GM19455 (cell line): Measurements from ENCODE around the gene DENND1A.
"Not testable (repeated sequence)": the region's sequence is repeated elsewhere in the genome, so short reads cannot be mapped to it uniquely, and the experiment has no call there.

ENCODE experiments used
- ATAC-seq: cut with Tn5 transposase; IDR thresholded peaks from one replicate; pipeline ENCODE4 v1.9.1; 2021; ENCODE audit not compliant: unreplicated experiment

The DENND1A gene

GRCh38 chr9:123947326-123947725 is 17.4 kb upstream of the DENND1A start:
- ATAC-seq, result no peak

- ATAC-seq, result no peak
Measured at GRCh38 chr9:123946101-123946821, 16.3 kb upstream of the DENND1A start.

GRCh38 chr9:123945532-123945931 is 15.6 kb upstream of the DENND1A start:
- ATAC-seq, result no peak

GRCh38 chr9:123944464-123944863 is 14.5 kb upstream of the DENND1A start:
- not testable (repeated sequence) for ATAC-seq

GRCh38 chr9:123943671-123944070 is 13.7 kb upstream of the DENND1A start:
- no peak for ATAC-seq

- ATAC-seq, result no peak
Measured at GRCh38 chr9:123942542-123942941, 12.6 kb upstream of the DENND1A start.

GRCh38 chr9:123941524-123942070 is 11.7 kb upstream of the DENND1A start:
- ATAC-seq, result no peak

- no peak for ATAC-seq
Measured at GRCh38 chr9:123940721-123941523, 11.0 kb upstream of the DENND1A start.

GRCh38 chr9:123938401-123938800 is 8.5 kb upstream of the DENND1A start:
- ATAC-seq, result no peak

GRCh38 chr9:123936575-123936974 is 6.6 kb upstream of the DENND1A start:
- ATAC-seq, result not testable (repeated sequence)

- ATAC-seq, result no peak
Measured at GRCh38 chr9:123933440-123934212, 3.7 kb upstream of the DENND1A start.

GRCh38 chr9:123929177-123929869 is 603 bp downstream of the DENND1A start:
- peak; percentile 30 for ATAC-seq

- ATAC-seq, result no peak
Measured at GRCh38 chr9:123928533-123929176, 1.3 kb downstream of the DENND1A start.

GRCh38 chr9:123927625-123928532 is 2.0 kb downstream of the DENND1A start:
- ATAC-seq, result no peak

GRCh38 chr9:123926941-123927340 is 3.0 kb downstream of the DENND1A start:
- no peak for ATAC-seq

- ATAC-seq, result no peak
Measured at GRCh38 chr9:123925819-123926218, 4.1 kb downstream of the DENND1A start.

GRCh38 chr9:123925161-123925560 is 4.8 kb downstream of the DENND1A start:
- no peak for ATAC-seq

- ATAC-seq, result no peak
Measured at GRCh38 chr9:123924727-123925126, 5.2 kb downstream of the DENND1A start.

- no peak for ATAC-seq
Measured at GRCh38 chr9:123923884-123924283, 6.0 kb downstream of the DENND1A start.
